NT2/D1 (cell line): ENCODE measurements around the gene MGST2.

Experiments used
- SUZ12 ChIP-seq: IDR thresholded peaks from 2 replicates; pipeline ENCODE4 v1.6.1; 2011; ENCODE audit not compliant: insufficient read length, insufficient read depth; ENCODE audit errors: extremely low read depth
- ZNF274 ChIP-seq: IDR thresholded peaks from 2 replicates; pipeline ENCODE4 v1.6.1; 2011; ENCODE audit warnings: mild to moderate bottlenecking, low read depth, low read length

DNA sequence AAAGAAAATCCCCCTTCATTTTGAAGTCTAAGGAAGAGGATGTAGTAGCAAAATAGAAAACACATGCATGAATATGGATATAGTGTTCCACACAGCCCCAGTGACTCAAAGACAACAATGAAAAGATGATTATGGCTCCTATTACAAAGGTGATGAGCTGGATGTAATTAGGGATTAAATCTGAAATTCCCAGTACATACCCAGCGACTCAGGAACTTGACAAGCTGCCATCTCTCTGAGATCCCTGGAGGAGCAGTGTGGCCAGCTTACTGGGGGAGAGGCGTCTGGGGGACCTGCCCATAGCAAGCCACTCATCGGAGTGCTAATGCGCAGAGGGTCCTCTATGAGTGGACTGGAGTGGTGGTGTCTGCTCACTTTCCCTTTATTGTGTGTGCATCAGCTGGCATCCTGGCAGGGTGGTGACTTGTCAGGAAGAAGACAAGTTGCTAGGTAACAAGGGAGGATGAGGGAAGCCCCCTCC lies 42.7 kb upstream of the MGST2 start:
- no peak for TF ChIP-seq ZNF274
- TF ChIP-seq SUZ12: no peak
